HepG2 (cell line): ENCODE data around the gene NPDC1. TPM values are rescaled to one million over a fixed set of nuclear protein-coding genes. Genes with fewer than 3 reads are reported as not detected.
A peak's percentile ranks its signal among the peaks of the same experiment; 100 is the strongest.

Source experiments
- AKAP8 ChIP-seq: sonication (generic); formaldehyde crosslinking; IDR thresholded peaks from 2 replicates; pipeline ENCODE4 v1.5.1; 2020; ENCODE audit warnings: mild to moderate bottlenecking, missing genetic modification reagents
- ATF7 ChIP-seq, 2 experiments: fragments of 450-650 bp in 1 of 2; sonication (generic) in 1 of 2; formaldehyde crosslinking in 1 of 2; IDR thresholded peaks; 2 replicates each; pipeline versions ENCODE4 v1.4.0 to v1.6.1; 2016 to 2020; ENCODE audit warnings: antibody characterized with exemption in 1 of 2, mild to moderate bottlenecking in 1 of 2, missing genetic modification reagents in 1 of 2
- CBFB ChIP-seq: sonication (generic); formaldehyde crosslinking; IDR thresholded peaks from 2 replicates; pipeline ENCODE4 v1.4.0; 2020; ENCODE audit warnings: missing genetic modification reagents
- CREM ChIP-seq, 2 experiments: sonication (generic) in 1 of 2; formaldehyde crosslinking in 1 of 2; IDR thresholded peaks; 2 replicates each; pipeline versions ENCODE4 v1.4.0 to v1.6.1; 2016 to 2020; ENCODE audit warnings: antibody characterized with exemption in 1 of 2, mild to moderate bottlenecking in 1 of 2, missing genetic modification reagents in 1 of 2
- KDM3A ChIP-seq: IDR thresholded peaks from 2 replicates; pipeline ENCODE4 v1.6.1; 2018; ENCODE audit warnings: low read depth, missing compliant biosample characterization
- POLR2G ChIP-seq: fragments of 200-400 bp; formaldehyde crosslinking; IDR thresholded peaks from 2 replicates; pipeline ENCODE4 v1.6.1; 2018; ENCODE audit warnings: mild to moderate bottlenecking, low read depth, low read length, moderate library complexity
- RFXAP ChIP-seq: sonication (generic); formaldehyde crosslinking; IDR thresholded peaks from 2 replicates; pipeline ENCODE4 v1.4.0; 2020; ENCODE audit warnings: missing genetic modification reagents, borderline replicate concordance
- SIX4 ChIP-seq: sonication (generic); formaldehyde crosslinking; IDR thresholded peaks from 2 replicates; pipeline ENCODE4 v1.4.0; 2020; ENCODE audit warnings: missing genetic modification reagents
- SMARCE1 ChIP-seq: fragments of 450-650 bp; IDR thresholded peaks from 2 replicates; pipeline ENCODE4 v1.6.1; 2017; ENCODE audit warnings: borderline replicate concordance
- SP1 ChIP-seq, 2 experiments: fragments of 450-650 bp in 1 of 2; sonication (generic) in 1 of 2; formaldehyde crosslinking in 1 of 2; IDR thresholded peaks; 2 replicates each; pipeline versions ENCODE4 v1.4.0 to v1.6.1; 2016 to 2020; ENCODE audit warnings: missing genetic modification reagents in 1 of 2
- SRSF4 ChIP-seq: fragments of 200-400 bp; formaldehyde crosslinking; IDR thresholded peaks from one replicate; pipeline ENCODE4 v1.6.1; 2018; ENCODE audit warnings: mild to moderate bottlenecking, low read depth, low read length, moderate library complexity; ENCODE audit not compliant: poor library complexity, severe bottlenecking
- ZNF253 ChIP-seq: sonication (generic); formaldehyde crosslinking; IDR thresholded peaks from 2 replicates; pipeline ENCODE4 v1.8.0; 2022; ENCODE audit warnings: mild to moderate bottlenecking, missing genetic modification reagents, borderline replicate concordance
- ZNF550 ChIP-seq: sonication (generic); formaldehyde crosslinking; IDR thresholded peaks from 2 replicates; pipeline ENCODE4 v1.4.0; 2020; ENCODE audit warnings: mild to moderate bottlenecking, missing genetic modification reagents, borderline replicate concordance
- ZNF572 ChIP-seq: sonication (generic); formaldehyde crosslinking; IDR thresholded peaks from 2 replicates; pipeline ENCODE4 v1.5.1; 2020; ENCODE audit warnings: mild to moderate bottlenecking, missing genetic modification reagents
- ZNF766 ChIP-seq: sonication (generic); formaldehyde crosslinking; IDR thresholded peaks from 2 replicates; pipeline ENCODE4 v1.5.0; 2020; ENCODE audit warnings: missing genetic modification reagents, borderline replicate concordance
- ZNF776 ChIP-seq: sonication (generic); formaldehyde crosslinking; IDR thresholded peaks from 2 replicates; pipeline ENCODE4 v1.4.0; 2020; ENCODE audit warnings: mild to moderate bottlenecking, missing genetic modification reagents
- polyA plus RNA-seq, 8 experiments: library from polyadenylated mRNA; depleted of rRNA in 3 of 8; stranded (reverse) in 7 of 8; unstranded in 1 of 8; fragments of >200 nt; fragmentation: Illumina TruSeq in 4 of 8; extraction: Trizol in 4 of 8; gene quantifications; 2 replicates each; pipeline versions ENCODE4 v1.2.1 to v1.2.3, GENCODE V29; 2011 to 2016; ENCODE audit warnings: low read depth in 4 of 8, missing spikeins in 1 of 8, mixed read lengths in 1 of 8; ENCODE audit not compliant: insufficient read depth in 1 of 8
- total RNA-seq, 5 experiments: library from RNA; depleted of rRNA; stranded (reverse); fragments of >200 nt; fragmentation: Illumina TruSeq; extraction: Trizol; gene quantifications; 2 replicates each; pipeline ENCODE4 v1.2.3, GENCODE V29; 2016; ENCODE audit warnings: low read depth in 1 of 5
- TF ChIP-seq, protein P1 (sequence below): sonication (generic); formaldehyde crosslinking; IDR thresholded peaks from 2 replicates; pipeline ENCODE4 v1.4.0; 2020; ENCODE audit warnings: mild to moderate bottlenecking, missing genetic modification reagents
- TF ChIP-seq, protein P2 (sequence below): IDR thresholded peaks from 2 replicates; pipeline ENCODE4 v1.6.1; 2016; ENCODE audit warnings: low read depth, borderline replicate concordance
- TF ChIP-seq, protein P3 (sequence below): sonication (generic); formaldehyde crosslinking; IDR thresholded peaks from 2 replicates; pipeline ENCODE4 v1.4.0; 2020; ENCODE audit warnings: missing genetic modification reagents
- TF ChIP-seq, protein P4 (sequence below): sonication (generic); formaldehyde crosslinking; IDR thresholded peaks from 2 replicates; pipeline ENCODE4 v1.8.1; 2023; ENCODE audit warnings: mild to moderate bottlenecking, missing genetic modification reagents
- TF ChIP-seq, protein P5 (sequence below): IDR thresholded peaks from 2 replicates; pipeline ENCODE4 v1.6.1; 2012; ENCODE audit warnings: inconsistent platforms
- TF ChIP-seq, protein P6 (sequence below): sonication (generic); formaldehyde crosslinking; IDR thresholded peaks from 2 replicates; pipeline ENCODE4 v1.8.0; 2022; ENCODE audit warnings: mild to moderate bottlenecking, missing genetic modification reagents, moderate library complexity

Gene NPDC1
- total and polyA plus RNA-seq, 2 of the 13 experiments (the other 11 are each of a cell fraction or from before 2014, with no cell fraction given) = 0.84 to 5.4 TPM

DNA sequence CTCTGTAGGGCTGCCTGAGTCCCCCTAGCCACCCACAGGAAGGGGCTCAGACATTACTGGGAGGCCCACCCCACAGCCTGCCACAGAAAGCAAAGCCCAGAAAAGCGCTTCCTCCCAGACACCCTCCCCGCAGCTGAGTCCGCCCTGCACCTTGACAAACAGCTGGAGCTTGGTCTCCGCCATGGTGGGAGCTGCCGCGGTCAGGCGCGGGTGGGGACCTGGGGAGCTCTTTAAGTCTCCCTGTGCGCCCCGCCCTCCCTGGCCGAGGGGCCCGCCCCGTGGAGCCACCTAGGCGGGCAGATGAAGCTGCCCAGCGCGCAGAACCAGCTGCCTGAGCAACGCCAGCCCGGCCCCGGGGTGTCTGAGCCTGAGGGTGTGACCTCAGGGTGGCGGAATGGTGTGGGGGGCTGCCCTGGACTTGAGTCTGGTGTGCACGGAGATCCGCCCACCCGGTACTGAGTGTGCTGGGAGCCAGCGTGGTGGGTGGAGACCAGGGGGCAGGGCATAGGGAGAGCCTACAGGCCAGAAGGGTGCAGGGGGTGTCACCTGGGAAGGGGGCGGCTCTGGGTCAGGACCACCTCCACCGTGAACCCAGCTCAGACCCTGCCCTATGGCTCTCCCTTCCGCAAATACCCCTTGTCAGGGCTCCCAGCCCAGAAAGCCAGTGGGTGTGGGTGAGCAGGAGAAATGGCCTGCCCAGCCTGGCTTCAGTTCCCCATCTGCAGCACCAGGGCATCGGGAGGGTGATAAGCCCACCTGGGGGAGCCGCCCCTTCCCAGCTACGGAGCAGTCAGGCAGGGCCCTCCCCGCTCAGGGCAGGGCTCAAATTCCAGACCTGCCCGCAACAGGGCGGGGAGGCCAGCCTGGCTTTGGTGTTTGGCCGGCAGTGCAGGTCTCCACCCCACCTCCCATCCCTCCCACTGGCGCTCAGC lies 49.4 kb downstream of the NPDC1 start, which contains the start of gene CLIC3 (continued):
- TF ChIP-seq, protein P1, sequence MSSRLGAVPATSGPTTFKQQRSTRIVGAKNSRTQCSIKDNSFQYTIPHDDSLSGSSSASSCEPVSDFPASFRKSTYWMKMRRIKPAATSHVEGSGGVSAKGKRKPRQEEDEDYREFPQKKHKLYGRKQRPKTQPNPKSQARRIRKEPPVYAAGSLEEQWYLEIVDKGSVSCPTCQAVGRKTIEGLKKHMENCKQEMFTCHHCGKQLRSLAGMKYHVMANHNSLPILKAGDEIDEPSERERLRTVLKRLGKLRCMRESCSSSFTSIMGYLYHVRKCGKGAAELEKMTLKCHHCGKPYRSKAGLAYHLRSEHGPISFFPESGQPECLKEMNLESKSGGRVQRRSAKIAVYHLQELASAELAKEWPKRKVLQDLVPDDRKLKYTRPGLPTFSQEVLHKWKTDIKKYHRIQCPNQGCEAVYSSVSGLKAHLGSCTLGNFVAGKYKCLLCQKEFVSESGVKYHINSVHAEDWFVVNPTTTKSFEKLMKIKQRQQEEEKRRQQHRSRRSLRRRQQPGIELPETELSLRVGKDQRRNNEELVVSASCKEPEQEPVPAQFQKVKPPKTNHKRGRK = no peak
- TF ChIP-seq ATF7 (IDR thresholded peaks at IDR 0.05) (no peak), ATF7 (CRISPR knock-in tag; IDR thresholded peaks at IDR 0.05) (0 out of 2 replicates have a peak, but pooled peaks have one; percentile 62), ZNF550 (CRISPR knock-in tag) (no peak), POLR2G (peak; percentile 27; the same call in 1 of the 2 replicates), AKAP8 (CRISPR knock-in tag) (peak; percentile 89; the same call in 1 of the 2 replicates), CREM (IDR thresholded peaks at IDR 0.05) (no peak), CREM (CRISPR knock-in tag; IDR thresholded peaks at IDR 0.05) (no peak), ZNF253 (no peak), SMARCE1 (no peak), SP1 (IDR thresholded peaks at IDR 0.05) (no peak), SP1 (CRISPR knock-in tag; IDR thresholded peaks at IDR 0.05) (0 out of 2 replicates have a peak, but pooled peaks have one; percentile 8), ZNF776 (no peak), RFXAP (CRISPR knock-in tag) (no peak), ZNF572 (CRISPR knock-in tag) (no peak), SIX4 (CRISPR knock-in tag) (peak; percentile 68), CBFB (CRISPR knock-in tag) (no peak), SRSF4 (no peak), ZNF766 (CRISPR knock-in tag) (no peak), KDM3A (no peak)
- TF ChIP-seq, protein P2, sequence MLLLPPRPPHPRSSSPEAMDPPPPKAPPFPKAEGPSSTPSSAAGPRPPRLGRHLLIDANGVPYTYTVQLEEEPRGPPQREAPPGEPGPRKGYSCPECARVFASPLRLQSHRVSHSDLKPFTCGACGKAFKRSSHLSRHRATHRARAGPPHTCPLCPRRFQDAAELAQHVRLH = no peak
- TF ChIP-seq, protein P3, sequence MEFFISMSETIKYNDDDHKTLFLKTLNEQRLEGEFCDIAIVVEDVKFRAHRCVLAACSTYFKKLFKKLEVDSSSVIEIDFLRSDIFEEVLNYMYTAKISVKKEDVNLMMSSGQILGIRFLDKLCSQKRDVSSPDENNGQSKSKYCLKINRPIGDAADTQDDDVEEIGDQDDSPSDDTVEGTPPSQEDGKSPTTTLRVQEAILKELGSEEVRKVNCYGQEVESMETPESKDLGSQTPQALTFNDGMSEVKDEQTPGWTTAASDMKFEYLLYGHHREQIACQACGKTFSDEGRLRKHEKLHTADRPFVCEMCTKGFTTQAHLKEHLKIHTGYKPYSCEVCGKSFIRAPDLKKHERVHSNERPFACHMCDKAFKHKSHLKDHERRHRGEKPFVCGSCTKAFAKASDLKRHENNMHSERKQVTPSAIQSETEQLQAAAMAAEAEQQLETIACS (CRISPR knock-in tag) = no peak
- TF ChIP-seq, protein P4, sequence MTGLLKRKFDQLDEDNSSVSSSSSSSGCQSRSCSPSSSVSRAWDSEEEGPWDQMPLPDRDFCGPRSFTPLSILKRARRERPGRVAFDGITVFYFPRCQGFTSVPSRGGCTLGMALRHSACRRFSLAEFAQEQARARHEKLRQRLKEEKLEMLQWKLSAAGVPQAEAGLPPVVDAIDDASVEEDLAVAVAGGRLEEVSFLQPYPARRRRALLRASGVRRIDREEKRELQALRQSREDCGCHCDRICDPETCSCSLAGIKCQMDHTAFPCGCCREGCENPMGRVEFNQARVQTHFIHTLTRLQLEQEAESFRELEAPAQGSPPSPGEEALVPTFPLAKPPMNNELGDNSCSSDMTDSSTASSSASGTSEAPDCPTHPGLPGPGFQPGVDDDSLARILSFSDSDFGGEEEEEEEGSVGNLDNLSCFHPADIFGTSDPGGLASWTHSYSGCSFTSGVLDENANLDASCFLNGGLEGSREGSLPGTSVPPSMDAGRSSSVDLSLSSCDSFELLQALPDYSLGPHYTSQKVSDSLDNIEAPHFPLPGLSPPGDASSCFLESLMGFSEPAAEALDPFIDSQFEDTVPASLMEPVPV (CRISPR knock-in tag) = peak; percentile 9; the same call in 1 of the 2 replicates
- TF ChIP-seq, protein P5, sequence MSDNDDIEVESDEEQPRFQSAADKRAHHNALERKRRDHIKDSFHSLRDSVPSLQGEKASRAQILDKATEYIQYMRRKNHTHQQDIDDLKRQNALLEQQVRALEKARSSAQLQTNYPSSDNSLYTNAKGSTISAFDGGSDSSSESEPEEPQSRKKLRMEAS = 0 out of 2 replicates have a peak, but pooled peaks have one; percentile 28
- TF ChIP-seq, protein P6, sequence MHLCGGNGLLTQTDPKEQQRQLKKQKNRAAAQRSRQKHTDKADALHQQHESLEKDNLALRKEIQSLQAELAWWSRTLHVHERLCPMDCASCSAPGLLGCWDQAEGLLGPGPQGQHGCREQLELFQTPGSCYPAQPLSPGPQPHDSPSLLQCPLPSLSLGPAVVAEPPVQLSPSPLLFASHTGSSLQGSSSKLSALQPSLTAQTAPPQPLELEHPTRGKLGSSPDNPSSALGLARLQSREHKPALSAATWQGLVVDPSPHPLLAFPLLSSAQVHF (CRISPR knock-in tag) = no peak
